ENCODE results near the gene AQP11.

- TF ChIP-seq JUND (IDR thresholded peaks at IDR 0.05) (no peak), YY1 (IDR thresholded peaks at IDR 0.05) (no peak), GABPA (IDR thresholded peaks at IDR 0.05 in 1 of 2, conservative IDR thresholded peaks at IDR 0.05 in 1 of 2) (no peak), TAF1 (conservative IDR thresholded peaks at IDR 0.05) (no peak), EGR1 (IDR thresholded peaks at IDR 0.05; ENCODE audit: low read depth in 2 of 2) (no peak), FOXA1 (IDR thresholded peaks at IDR 0.05) (no peak), SP1 (IDR thresholded peaks at IDR 0.05) (no peak), RXRA (IDR thresholded peaks at IDR 0.05) (no peak), HNF4A (conservative IDR thresholded peaks at IDR 0.05) (no peak)
- TF ChIP-seq, protein P1, sequence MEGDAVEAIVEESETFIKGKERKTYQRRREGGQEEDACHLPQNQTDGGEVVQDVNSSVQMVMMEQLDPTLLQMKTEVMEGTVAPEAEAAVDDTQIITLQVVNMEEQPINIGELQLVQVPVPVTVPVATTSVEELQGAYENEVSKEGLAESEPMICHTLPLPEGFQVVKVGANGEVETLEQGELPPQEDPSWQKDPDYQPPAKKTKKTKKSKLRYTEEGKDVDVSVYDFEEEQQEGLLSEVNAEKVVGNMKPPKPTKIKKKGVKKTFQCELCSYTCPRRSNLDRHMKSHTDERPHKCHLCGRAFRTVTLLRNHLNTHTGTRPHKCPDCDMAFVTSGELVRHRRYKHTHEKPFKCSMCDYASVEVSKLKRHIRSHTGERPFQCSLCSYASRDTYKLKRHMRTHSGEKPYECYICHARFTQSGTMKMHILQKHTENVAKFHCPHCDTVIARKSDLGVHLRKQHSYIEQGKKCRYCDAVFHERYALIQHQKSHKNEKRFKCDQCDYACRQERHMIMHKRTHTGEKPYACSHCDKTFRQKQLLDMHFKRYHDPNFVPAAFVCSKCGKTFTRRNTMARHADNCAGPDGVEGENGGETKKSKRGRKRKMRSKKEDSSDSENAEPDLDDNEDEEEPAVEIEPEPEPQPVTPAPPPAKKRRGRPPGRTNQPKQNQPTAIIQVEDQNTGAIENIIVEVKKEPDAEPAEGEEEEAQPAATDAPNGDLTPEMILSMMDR (IDR thresholded peaks at IDR 0.05; ENCODE audit: low read depth, low read length, missing input control): no peak
- TF ChIP-seq, protein P2, sequence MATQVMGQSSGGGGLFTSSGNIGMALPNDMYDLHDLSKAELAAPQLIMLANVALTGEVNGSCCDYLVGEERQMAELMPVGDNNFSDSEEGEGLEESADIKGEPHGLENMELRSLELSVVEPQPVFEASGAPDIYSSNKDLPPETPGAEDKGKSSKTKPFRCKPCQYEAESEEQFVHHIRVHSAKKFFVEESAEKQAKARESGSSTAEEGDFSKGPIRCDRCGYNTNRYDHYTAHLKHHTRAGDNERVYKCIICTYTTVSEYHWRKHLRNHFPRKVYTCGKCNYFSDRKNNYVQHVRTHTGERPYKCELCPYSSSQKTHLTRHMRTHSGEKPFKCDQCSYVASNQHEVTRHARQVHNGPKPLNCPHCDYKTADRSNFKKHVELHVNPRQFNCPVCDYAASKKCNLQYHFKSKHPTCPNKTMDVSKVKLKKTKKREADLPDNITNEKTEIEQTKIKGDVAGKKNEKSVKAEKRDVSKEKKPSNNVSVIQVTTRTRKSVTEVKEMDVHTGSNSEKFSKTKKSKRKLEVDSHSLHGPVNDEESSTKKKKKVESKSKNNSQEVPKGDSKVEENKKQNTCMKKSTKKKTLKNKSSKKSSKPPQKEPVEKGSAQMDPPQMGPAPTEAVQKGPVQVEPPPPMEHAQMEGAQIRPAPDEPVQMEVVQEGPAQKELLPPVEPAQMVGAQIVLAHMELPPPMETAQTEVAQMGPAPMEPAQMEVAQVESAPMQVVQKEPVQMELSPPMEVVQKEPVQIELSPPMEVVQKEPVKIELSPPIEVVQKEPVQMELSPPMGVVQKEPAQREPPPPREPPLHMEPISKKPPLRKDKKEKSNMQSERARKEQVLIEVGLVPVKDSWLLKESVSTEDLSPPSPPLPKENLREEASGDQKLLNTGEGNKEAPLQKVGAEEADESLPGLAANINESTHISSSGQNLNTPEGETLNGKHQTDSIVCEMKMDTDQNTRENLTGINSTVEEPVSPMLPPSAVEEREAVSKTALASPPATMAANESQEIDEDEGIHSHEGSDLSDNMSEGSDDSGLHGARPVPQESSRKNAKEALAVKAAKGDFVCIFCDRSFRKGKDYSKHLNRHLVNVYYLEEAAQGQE (IDR thresholded peaks at IDR 0.05): no peak
- TF ChIP-seq, protein P3, sequence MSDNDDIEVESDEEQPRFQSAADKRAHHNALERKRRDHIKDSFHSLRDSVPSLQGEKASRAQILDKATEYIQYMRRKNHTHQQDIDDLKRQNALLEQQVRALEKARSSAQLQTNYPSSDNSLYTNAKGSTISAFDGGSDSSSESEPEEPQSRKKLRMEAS (IDR thresholded peaks at IDR 0.05): no peak
- TF ChIP-seq, protein P4, sequence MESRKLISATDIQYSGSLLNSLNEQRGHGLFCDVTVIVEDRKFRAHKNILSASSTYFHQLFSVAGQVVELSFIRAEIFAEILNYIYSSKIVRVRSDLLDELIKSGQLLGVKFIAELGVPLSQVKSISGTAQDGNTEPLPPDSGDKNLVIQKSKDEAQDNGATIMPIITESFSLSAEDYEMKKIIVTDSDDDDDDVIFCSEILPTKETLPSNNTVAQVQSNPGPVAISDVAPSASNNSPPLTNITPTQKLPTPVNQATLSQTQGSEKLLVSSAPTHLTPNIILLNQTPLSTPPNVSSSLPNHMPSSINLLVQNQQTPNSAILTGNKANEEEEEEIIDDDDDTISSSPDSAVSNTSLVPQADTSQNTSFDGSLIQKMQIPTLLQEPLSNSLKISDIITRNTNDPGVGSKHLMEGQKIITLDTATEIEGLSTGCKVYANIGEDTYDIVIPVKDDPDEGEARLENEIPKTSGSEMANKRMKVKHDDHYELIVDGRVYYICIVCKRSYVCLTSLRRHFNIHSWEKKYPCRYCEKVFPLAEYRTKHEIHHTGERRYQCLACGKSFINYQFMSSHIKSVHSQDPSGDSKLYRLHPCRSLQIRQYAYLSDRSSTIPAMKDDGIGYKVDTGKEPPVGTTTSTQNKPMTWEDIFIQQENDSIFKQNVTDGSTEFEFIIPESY (IDR thresholded peaks at IDR 0.05): no peak
- TF ChIP-seq, protein P5, sequence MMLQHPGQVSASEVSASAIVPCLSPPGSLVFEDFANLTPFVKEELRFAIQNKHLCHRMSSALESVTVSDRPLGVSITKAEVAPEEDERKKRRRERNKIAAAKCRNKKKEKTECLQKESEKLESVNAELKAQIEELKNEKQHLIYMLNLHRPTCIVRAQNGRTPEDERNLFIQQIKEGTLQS (IDR thresholded peaks at IDR 0.05): no peak
Measured at GRCh38 chr11:77644887-77645286, 55.1 kb downstream of the AQP11 start.

Data from liver (tissue), 3 donors.